Subcutaneous adipose tissue (tissue), 4 donors: ENCODE measurements around the gene RERE. TPM values are rescaled to one million over a fixed set of nuclear protein-coding genes. Genes with fewer than 3 reads are reported as not detected.

Source experiments
- total RNA-seq, 4 donors: library from RNA; depleted of rRNA; stranded (reverse); fragments of >200 nt; gene quantifications; one replicate each; pipeline ENCODE4 v1.1.0, GENCODE V29; 2016
- TF ChIP-seq, protein P1 (sequence below): fragments of 450-650 bp; IDR thresholded peaks from one replicate; pipeline ENCODE4 v1.5.1; 2016; ENCODE audit warnings: low read depth, mild to moderate bottlenecking, control low read depth, antibody characterized with exemption, moderate library complexity

RERE gene
- total RNA-seq, 4 donors from 2014 or later, result 67.0 to 91.4 (median 83.1) TPM

DNA sequence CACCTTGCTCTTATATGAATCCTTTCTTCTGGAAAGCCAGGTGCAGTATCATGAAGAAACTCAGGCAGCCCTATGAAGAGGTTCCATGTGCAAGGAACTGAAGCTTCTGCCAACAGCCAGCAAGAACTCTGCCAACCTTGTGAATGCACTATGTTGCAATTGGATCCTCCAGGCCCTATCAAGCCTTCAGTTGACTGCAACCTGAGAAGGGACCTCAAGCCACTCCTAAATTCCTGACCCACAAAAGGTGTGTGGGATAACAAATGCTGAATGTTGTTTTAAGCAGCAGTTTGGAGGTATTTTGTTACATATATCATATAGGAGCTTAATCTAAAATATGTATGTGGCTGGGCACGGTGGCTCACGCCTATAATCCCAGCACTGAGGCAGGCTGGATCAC is 84.0 kb downstream of the RERE start:
- TF ChIP-seq, protein P1, sequence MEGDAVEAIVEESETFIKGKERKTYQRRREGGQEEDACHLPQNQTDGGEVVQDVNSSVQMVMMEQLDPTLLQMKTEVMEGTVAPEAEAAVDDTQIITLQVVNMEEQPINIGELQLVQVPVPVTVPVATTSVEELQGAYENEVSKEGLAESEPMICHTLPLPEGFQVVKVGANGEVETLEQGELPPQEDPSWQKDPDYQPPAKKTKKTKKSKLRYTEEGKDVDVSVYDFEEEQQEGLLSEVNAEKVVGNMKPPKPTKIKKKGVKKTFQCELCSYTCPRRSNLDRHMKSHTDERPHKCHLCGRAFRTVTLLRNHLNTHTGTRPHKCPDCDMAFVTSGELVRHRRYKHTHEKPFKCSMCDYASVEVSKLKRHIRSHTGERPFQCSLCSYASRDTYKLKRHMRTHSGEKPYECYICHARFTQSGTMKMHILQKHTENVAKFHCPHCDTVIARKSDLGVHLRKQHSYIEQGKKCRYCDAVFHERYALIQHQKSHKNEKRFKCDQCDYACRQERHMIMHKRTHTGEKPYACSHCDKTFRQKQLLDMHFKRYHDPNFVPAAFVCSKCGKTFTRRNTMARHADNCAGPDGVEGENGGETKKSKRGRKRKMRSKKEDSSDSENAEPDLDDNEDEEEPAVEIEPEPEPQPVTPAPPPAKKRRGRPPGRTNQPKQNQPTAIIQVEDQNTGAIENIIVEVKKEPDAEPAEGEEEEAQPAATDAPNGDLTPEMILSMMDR, result no peak

DNA sequence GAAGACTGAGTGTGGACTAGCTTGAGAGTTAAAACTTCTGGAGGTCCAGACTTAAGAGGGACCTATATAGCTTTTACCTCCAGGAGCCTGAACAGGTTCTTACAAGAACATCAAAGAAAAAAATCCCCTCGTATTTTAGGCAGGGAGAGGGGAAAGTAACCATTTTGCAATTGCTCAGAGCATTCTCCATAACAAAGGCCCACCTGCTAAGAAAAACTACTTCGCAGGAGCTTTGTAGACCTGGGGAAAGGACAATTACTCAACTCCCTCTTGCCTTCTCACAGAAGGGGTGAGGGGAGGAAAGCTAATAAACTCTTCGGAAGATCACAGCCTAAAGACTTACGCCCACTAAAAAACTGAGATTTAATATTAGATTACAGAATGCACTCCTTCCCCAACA is 86.3 kb downstream of the RERE start:
- TF ChIP-seq, protein P1, result no peak

DNA sequence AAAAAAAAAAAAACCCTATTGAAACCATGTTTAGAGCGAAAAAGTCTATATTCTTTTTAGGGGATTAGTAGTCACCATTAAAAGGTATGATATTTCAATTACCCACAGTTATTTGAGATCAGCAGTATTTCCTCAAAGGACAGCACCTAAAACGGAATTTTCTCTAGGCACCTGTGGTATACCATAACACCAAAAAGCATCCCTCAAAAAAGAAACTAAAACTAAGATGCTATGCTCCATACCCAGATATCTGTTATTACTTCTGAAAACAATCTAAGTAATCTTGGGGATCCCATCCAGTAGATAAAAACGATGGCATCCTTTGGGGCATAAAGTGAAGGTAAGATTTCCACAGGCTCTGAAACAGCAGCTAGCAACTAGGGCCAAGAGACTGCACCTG is 89.0 kb downstream of the RERE start:
- TF ChIP-seq, protein P1, result no peak

DNA sequence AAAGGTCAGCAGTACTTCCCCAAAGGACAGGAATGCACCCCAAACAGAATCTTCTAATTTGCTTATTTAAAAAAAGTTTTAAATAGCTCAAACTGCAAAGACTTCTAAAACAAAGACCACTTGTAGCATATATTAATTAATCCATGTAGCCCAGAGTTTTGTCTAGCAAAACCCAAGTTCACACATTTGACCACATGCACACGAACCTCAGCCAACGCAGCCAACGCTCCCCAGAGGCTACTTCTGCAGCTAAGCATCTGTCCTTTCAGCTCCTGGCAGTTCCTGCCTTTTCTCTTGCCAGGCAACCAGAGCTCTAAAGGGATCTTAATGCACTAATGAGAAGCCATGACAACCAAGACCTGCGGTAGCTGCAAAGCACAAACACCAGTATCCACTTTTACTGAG is 89.6 kb downstream of the RERE start:
- TF ChIP-seq, protein P1, result no peak

DNA sequence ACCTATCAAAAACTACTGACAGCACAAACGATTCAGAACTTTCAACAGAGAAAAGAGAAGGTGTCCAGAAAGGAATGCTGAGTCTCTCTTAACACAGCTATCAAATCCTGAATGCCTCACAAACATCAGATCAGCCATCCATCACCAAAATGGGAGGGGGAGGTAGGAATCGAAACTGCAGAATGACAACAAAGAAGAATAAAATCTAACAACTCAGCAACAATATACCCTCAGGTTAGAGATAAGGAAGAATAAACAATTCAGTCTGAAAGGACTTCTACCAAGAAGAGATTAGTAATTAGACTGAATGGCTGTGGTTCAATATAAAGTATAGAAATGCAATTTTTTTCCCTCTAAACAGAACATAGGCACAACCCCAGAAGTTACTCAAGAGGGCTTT is 94.4 kb downstream of the RERE start:
- TF ChIP-seq, protein P1, result no peak

DNA sequence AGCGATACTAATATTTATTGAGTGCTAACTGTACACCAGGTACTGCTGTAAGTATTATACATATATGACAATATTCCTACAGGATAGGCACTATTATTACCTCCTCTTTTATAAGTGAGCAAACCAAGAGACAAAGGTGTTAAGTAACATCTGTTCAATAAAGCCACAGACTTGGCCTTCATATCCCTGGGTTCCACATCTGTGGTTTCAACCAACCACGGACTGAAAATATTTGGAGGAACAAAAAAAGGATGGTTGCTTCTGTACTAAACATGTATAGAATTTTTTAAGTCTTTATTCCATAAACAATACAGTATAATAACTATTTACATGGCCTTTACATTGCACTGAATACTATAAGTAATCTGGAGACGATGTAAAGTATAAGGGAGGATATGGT is 95.1 kb downstream of the RERE start:
- TF ChIP-seq, protein P1, result no peak

DNA sequence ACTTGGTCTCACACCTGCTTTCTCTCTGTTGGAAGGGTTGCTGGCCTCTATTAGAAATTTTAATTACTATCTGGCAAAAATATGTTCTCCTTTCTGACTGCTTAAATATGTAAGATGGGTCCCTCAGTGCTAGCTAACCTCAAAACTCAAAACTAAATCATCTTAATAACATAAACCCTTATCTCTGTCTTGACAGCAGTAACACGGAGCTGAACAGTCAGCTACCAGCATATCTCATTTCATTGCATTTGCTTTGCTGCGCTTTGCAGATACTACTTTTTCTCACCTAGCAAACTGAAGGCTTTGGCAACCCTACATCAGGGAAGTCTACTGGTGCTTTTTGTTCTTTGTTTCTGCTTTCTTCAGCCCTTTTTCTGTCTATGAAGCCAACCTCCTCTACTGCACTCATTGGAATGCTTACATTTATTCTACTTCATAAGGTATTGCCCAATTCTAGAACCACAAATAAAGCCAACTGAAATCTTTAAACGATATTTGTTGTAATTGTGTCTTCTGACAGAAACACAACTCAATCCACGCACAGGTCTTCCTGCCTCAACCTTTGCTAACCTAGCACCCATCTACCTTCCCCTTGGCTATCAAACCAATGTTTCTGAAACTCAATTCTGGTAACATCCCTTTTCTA is 95.6 kb downstream of the RERE start:
- TF ChIP-seq, protein P1, result no peak
